ENCODE data around the gene SH3BP4. TPM values are rescaled to one million over a fixed set of nuclear protein-coding genes. Genes with fewer than 3 reads are reported as not detected.
A peak's percentile ranks its signal among the peaks of the same experiment; 100 is the strongest.

The SH3BP4 gene
- total and polyA plus RNA-seq, 2 of the 13 experiments (the other 11 are each of a cell fraction or from before 2014, with no cell fraction given), result 34.6 to 99.1 TPM

GRCh38 chr2:235000426-235001236 lies 48.8 kb downstream of the SH3BP4 start (continued):
- TF ChIP-seq LRRFIP1 (CRISPR knock-in tag; conservative IDR thresholded peaks at IDR 0.05), result peak; percentile 57; the same call in 1 of the 2 replicates
- peak; percentile 66 for TF ChIP-seq DPF2 (CRISPR knock-in tag; IDR thresholded peaks at IDR 0.05; ENCODE audit: borderline replicate concordance, low read depth)
- TF ChIP-seq GPN1 (CRISPR knock-in tag; IDR thresholded peaks at IDR 0.05; ENCODE audit: borderline replicate concordance), result no peak
- no peak for TF ChIP-seq ZNF660 (CRISPR knock-in tag; IDR thresholded peaks at IDR 0.05; ENCODE audit: borderline replicate concordance, low read depth)
- TF ChIP-seq FOXM1 (CRISPR knock-in tag; IDR thresholded peaks at IDR 0.05), result no peak
- TF ChIP-seq SRSF1 (optimal IDR thresholded peaks at IDR 0.05; ENCODE audit: low read depth, low read length), result no peak
- no peak for TF ChIP-seq HNRNPUL1 (IDR thresholded peaks at IDR 0.05; ENCODE audit: low read depth, low read length)
- TF ChIP-seq BRCA1 (CRISPR knock-in tag; IDR thresholded peaks at IDR 0.05), result no peak
- TF ChIP-seq NR3C1 (CRISPR knock-in tag; IDR thresholded peaks at IDR 0.05), result no peak
- peak; percentile 71; the same call in 1 of the 2 replicates for TF ChIP-seq FOXK1 (CRISPR knock-in tag; IDR thresholded peaks at IDR 0.05; ENCODE audit: borderline replicate concordance, low read depth)
- TF ChIP-seq JUN (CRISPR knock-in tag; IDR thresholded peaks at IDR 0.05), result peak; percentile 53; the same call in 1 of the 2 replicates
- no peak for TF ChIP-seq MATR3 (CRISPR knock-in tag; IDR thresholded peaks at IDR 0.05)
- no peak for TF ChIP-seq ZNF274 (CRISPR knock-in tag; IDR thresholded peaks at IDR 0.05)
- TF ChIP-seq RBM22 (optimal IDR thresholded peaks at IDR 0.05; ENCODE audit: low read length), result no peak
- TF ChIP-seq PBX2 (CRISPR knock-in tag; IDR thresholded peaks at IDR 0.05), result no peak
- TF ChIP-seq MXD1 (CRISPR knock-in tag; IDR thresholded peaks at IDR 0.05), result no peak
- no peak for TF ChIP-seq ZBTB37 (CRISPR knock-in tag; IDR thresholded peaks at IDR 0.05)
- peak; percentile 44; the same call in 1 of the 2 replicates for TF ChIP-seq TSC22D2 (CRISPR knock-in tag; IDR thresholded peaks at IDR 0.05; ENCODE audit: borderline replicate concordance)
- no peak for TF ChIP-seq ZNF7 (CRISPR knock-in tag; IDR thresholded peaks at IDR 0.05)
- no peak for TF ChIP-seq ZNF512 (CRISPR knock-in tag; IDR thresholded peaks at IDR 0.05)
- TF ChIP-seq AGO2 (optimal IDR thresholded peaks at IDR 0.05; ENCODE audit: low read depth, low read length), result no peak
- no peak for TF ChIP-seq RBAK (CRISPR knock-in tag; IDR thresholded peaks at IDR 0.05)
- TF ChIP-seq PTBP1 (IDR thresholded peaks at IDR 0.05; ENCODE audit: low read depth, low read length, poor library complexity, severe bottlenecking), result peak; percentile 9

Measured in HepG2 (cell line).